ENCODE results near the gene NPAS4.
A peak's percentile ranks its signal among the peaks of the same experiment; 100 is the strongest.
"Not testable (repeated sequence)": the region's sequence is repeated elsewhere in the genome, so short reads cannot be mapped to it uniquely, and the experiment has no call there.

NPAS4 gene

GRCh38 chr11:66429983-66430602 lies 9.3 kb downstream of the NPAS4 start:
- H3K4me3 ChIP-seq (replicated peaks; ENCODE audit: low read depth, low read length) = no peak overlapping the region
- peak; percentile 81 for DNase-seq (ENCODE audit: low read depth)
- peak; percentile 84 for TF ChIP-seq CTCF (IDR thresholded peaks at IDR 0.05; ENCODE audit: low read length, missing control alignments)

GRCh38 chr11:66431287-66431686 lies 10.5 kb downstream of the NPAS4 start:
- not testable (repeated sequence) for H3K4me3 ChIP-seq (replicated peaks; ENCODE audit: low read depth, low read length); DNase-seq (ENCODE audit: low read depth)

GRCh38 chr11:66431871-66432329 lies 11.1 kb downstream of the NPAS4 start:
- DNase-seq (ENCODE audit: low read depth); H3K4me3 ChIP-seq (replicated peaks; ENCODE audit: low read depth, low read length): not testable (repeated sequence)

- H3K4me3 ChIP-seq (replicated peaks; ENCODE audit: low read depth, low read length) = no peak overlapping the region
- no peak for TF ChIP-seq CTCF (IDR thresholded peaks at IDR 0.05; ENCODE audit: low read length, missing control alignments)
- no peak for DNase-seq (ENCODE audit: low read depth)
Observed at GRCh38 chr11:66432597-66432996, 11.8 kb downstream of the NPAS4 start.

- no peak for TF ChIP-seq CTCF (IDR thresholded peaks at IDR 0.05; ENCODE audit: low read length, missing control alignments)
- peak overlapping the region; percentile 66 for H3K4me3 ChIP-seq (replicated peaks; ENCODE audit: low read depth, low read length)
- DNase-seq (ENCODE audit: low read depth) = no peak
Observed at GRCh38 chr11:66437979-66438503, 17.2 kb downstream of the NPAS4 start.

- H3K4me3 ChIP-seq (replicated peaks; ENCODE audit: low read depth, low read length) = peak within 1 kb of the TSS; percentile 66
- TF ChIP-seq CTCF (IDR thresholded peaks at IDR 0.05; ENCODE audit: low read length, missing control alignments) = peak; percentile 74
- peak; percentile 94 for DNase-seq (ENCODE audit: low read depth)
Observed at GRCh38 chr11:66438504-66439466, 17.9 kb downstream of the NPAS4 start, which contains the start of gene MRPL11. Gene MRPL11 (minus strand): TSS chr11:66438848. CDS start chr11:66438754, 94 bp downstream.

GRCh38 chr11:66440101-66440939 lies 19.5 kb downstream of the NPAS4 start:
- DNase-seq (ENCODE audit: low read depth); H3K4me3 ChIP-seq (replicated peaks; ENCODE audit: low read depth, low read length): not testable (repeated sequence)

GRCh38 chr11:66440940-66441282 lies 20.1 kb downstream of the NPAS4 start:
- not testable (repeated sequence) for DNase-seq (ENCODE audit: low read depth); H3K4me3 ChIP-seq (replicated peaks; ENCODE audit: low read depth, low read length)

Measured in fibroblast of pulmonary artery (primary cell).